Colonic mucosa (tissue), 4 donors: ENCODE data around the gene TAX1BP1. TPM values are rescaled to one million over a fixed set of nuclear protein-coding genes. Genes with fewer than 3 reads are reported as not detected.

Source experiments
- DNase-seq: peaks from one replicate; pipeline ENCODE4 v3.0.0-alpha.2; 2020
- H3K27ac ChIP-seq: fragments of 200-600 bp; one replicate; pipeline ENCODE4 v1.8.0; 2021
- H3K27me3 ChIP-seq: fragments of 200-600 bp; one replicate; pipeline ENCODE4 v1.8.0; 2021
- H3K36me3 ChIP-seq: fragments of 200-600 bp; one replicate; pipeline ENCODE4 v1.8.0; 2021
- H3K4me1 ChIP-seq: fragments of 200-600 bp; one replicate; pipeline ENCODE4 v1.8.0; 2021; ENCODE audit warnings: mild to moderate bottlenecking
- H3K4me3 ChIP-seq: fragments of 200-600 bp; one replicate; pipeline ENCODE4 v1.8.0; 2021
- H3K9ac ChIP-seq, 2 donors: one replicate each; pipeline ENCODE4 v1.7.0; 2013; ENCODE audit warnings: control low read depth in 2 of 2, low read depth in 2 of 2, low read length in 2 of 2
- H3K9me3 ChIP-seq: fragments of 200-600 bp; one replicate; pipeline ENCODE4 v1.8.0; 2021
- CTCF ChIP-seq: fragments of 200-600 bp; IDR thresholded peaks from one replicate; pipeline ENCODE4 v1.8.0; 2022; ENCODE audit warnings: antibody characterized with exemption, mild to moderate bottlenecking
- intact Hi-C: fragments of 100-400 bp; cut with DNase I; formaldehyde crosslinking; loops from one replicate; pipeline ENCODE4 v1.14.1; 2022
- total RNA-seq, 2 donors: library from RNA; stranded (reverse); fragmentation: NEBNext Ultra II Directional in 1 of 2; extraction: Animal tissue kit (Norgen Biotek cat#: 25700) in 1 of 2; gene quantifications; one replicate each; pipeline ENCODE4 v1.2.1, GENCODE V29; 2021
- donor health status: healthy.
- donor health status: DM: no; HTN: no; CAD: no.
- donor health status: DM: no; HTN: no; CAD: no.

TAX1BP1 gene
- total RNA-seq, 2 donors from 2014 or later, result 96.6 to 156 TPM

GRCh38 chr7:27826357-27826756, 86.4 kb downstream of the TAX1BP1 start:
- no peaks in the 10 kb centered on the region for H3K9me3 ChIP-seq
- H3K4me1 ChIP-seq, result no peaks in the 10 kb centered on the region
- no peak overlapping the region for H3K27ac ChIP-seq
- intact Hi-C loops, result no loop called here
- H3K4me3 ChIP-seq, result no peak overlapping the region
- no peak for TF ChIP-seq CTCF
- H3K27me3 ChIP-seq, result no peaks in the 10 kb centered on the region
- H3K9ac ChIP-seq, result no peak overlapping the region
- DNase-seq, result no peak
- H3K36me3 ChIP-seq, result no peaks in the 10 kb centered on the region

DNA sequence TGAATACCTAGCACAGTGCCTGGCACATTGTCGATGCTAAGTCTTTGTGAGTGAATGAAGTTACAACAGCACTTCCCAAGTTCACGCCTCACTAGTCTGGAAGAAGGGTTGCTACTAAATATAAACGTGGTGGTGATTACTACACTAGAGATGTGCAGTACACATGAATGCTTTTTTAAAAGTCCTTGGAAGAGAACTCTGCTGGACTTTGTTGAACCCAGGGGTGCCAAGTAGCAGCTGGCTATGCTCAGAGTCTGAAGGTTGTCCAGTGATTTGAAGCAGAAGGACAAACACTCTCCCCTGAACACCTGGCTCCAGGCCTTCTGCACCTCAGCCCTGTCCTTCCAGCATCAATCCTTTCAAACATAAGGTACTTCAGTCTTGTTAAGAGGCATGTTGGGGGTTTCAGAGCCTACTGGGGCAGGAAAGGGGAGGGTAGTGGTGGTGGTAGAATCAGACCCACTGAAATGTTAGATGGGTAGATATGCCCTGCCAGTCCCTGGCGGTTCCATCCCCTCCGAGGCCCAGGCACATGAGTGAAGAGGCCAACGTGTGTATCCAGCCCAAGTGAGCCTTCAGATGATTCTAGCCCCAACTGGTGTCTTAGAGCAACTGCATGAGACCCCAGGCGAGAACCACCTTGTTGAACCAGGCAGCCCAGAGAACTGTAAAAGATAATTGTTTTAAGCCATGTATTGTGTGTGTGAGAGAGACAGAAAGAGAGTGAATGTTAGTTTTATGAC, 94.4 kb downstream of the TAX1BP1 start:
- no peaks in the 10 kb centered on the region for H3K27me3 ChIP-seq
- intact Hi-C loops, result no loop called here
- H3K36me3 ChIP-seq, result no peaks in the 10 kb centered on the region
- no peak for TF ChIP-seq CTCF
- no peak for DNase-seq
- no peak overlapping the region for H3K27ac ChIP-seq
- H3K9me3 ChIP-seq, result no peaks in the 10 kb centered on the region
- no peaks in the 10 kb centered on the region for H3K4me1 ChIP-seq
- no peak overlapping the region for H3K9ac ChIP-seq
- H3K4me3 ChIP-seq, result no peak overlapping the region

DNA sequence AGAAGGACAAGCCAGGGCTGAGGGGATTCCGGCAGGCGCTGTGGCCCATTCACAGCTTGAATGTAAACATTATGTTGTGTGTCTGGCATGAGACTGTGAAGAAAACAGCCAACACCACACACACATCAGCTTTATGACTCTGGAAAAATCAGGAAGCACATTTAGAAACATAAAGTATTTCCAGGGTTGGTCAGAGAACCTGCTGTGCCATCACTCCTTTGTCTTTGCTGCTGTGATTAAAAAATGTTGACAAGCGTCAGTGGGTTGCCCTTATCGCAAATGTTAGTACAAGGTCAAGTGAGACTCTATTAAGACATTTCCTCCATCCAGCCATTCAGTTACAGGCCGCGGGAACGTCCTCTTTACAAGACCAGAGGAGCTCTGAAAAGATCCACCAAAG, 95.4 kb downstream of the TAX1BP1 start:
- Histone ChIP-seq H3K4me1 (no peaks in the 10 kb centered on the region), H3K27ac (no peak overlapping the region), H3K27me3 (no peaks in the 10 kb centered on the region), H3K9ac (no peak overlapping the region), H3K36me3 (no peaks in the 10 kb centered on the region), H3K4me3 (no peak overlapping the region), H3K9me3 (no peaks in the 10 kb centered on the region)
- no peak for TF ChIP-seq CTCF
- no peak for DNase-seq
- intact Hi-C loops, result no loop called here

DNA sequence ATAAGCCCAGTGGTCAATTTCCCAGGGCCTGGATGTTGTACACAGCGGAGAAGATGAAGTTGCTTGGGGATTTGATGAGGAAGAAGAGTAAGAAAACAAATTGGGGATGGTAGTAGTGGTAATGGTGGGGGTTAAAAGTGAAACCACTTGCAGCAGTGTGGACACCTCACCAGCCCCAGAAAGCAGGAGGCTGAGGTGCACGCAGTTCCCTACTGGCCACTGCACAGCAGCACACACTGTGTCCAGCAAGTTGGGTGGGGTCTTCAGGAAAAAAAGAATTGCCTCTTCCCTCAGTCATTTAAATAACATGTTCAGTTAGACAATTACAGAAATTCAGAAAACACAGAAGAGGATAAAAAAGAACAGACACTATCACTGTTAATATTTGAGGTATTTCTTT, 96.6 kb downstream of the TAX1BP1 start:
- TF ChIP-seq CTCF, result no peak
- H3K27me3 ChIP-seq, result no peaks in the 10 kb centered on the region
- H3K4me3 ChIP-seq, result no peak overlapping the region
- no peaks in the 10 kb centered on the region for H3K9me3 ChIP-seq
- no peak overlapping the region for H3K9ac ChIP-seq
- H3K36me3 ChIP-seq, result no peaks in the 10 kb centered on the region
- no peak for DNase-seq
- H3K27ac ChIP-seq, result no peak overlapping the region
- intact Hi-C loops, result no loop called here
- no peaks in the 10 kb centered on the region for H3K4me1 ChIP-seq

DNA sequence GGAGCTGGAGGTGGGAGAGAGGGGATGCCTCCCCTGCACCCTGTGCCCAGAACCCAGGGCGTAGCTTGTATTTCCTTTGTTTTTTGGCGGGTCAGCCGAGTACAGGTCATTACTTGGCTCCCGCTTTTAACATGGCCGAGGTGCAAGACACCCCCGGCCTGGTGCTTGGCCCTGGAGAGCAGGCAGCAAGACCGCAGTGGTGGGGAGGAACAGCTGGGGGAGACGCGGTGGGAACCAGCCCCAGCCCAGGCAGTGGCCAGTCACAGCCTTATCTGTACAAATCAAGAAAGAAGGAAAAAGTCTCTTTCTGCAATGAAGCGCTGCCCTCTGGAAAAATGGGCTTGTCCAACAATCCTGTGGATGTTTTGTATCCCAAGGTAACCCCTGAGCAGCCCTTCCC, 99.1 kb downstream of the TAX1BP1 start:
- no peak overlapping the region for H3K27ac ChIP-seq
- intact Hi-C loops, result no loop called here
- no peak overlapping the region for H3K4me3 ChIP-seq
- H3K9ac ChIP-seq, result no peak overlapping the region
- no peak for TF ChIP-seq CTCF
- H3K27me3 ChIP-seq, result no peaks in the 10 kb centered on the region
- no peaks in the 10 kb centered on the region for H3K36me3 ChIP-seq
- DNase-seq, result no peak
- no peaks in the 10 kb centered on the region for H3K4me1 ChIP-seq
- no peaks in the 10 kb centered on the region for H3K9me3 ChIP-seq
